Natural killer cell (primary cell): ENCODE results near the gene KRTAP12-1. TPM values are rescaled to one million over a fixed set of nuclear protein-coding genes. Genes with fewer than 3 reads are reported as not detected.
"Not testable (repeated sequence)": the region's sequence is repeated elsewhere in the genome, so short reads cannot be mapped to it uniquely, and the experiment has no call there.

Experiments
- ATAC-seq, 3 donors: fragments of 150-1000 bp in 2 of 3; fragments of 200-7000 bp in 1 of 3; cut with Tn5 transposase; 1 replicate in 1 of 3; 2 replicates in 2 of 3; pipeline ENCODE4 v1.10.0; 2021; ENCODE audit warnings: mild to moderate bottlenecking in 2 of 3, moderate library complexity in 2 of 3
- DNase-seq, 2 donors: peaks; one replicate each; pipeline versions ENCODE4 v3.0.0 to v3.0.0-alpha.2; 2013 to 2021; ENCODE audit warnings: mixed read lengths in 1 of 2
- H3K27ac ChIP-seq: one replicate; pipeline ENCODE4 v1.5.1; 2013; ENCODE audit warnings: mild to moderate bottlenecking, low read length
- H3K27me3 ChIP-seq: one replicate; pipeline ENCODE4 v1.6.1; 2013; ENCODE audit warnings: low read length; ENCODE audit not compliant: control insufficient read depth, insufficient read depth
- H3K36me3 ChIP-seq: one replicate; pipeline ENCODE4 v1.6.1; 2013; ENCODE audit warnings: low read length; ENCODE audit not compliant: control insufficient read depth, insufficient read depth
- H3K4me1 ChIP-seq: one replicate; pipeline ENCODE4 v1.6.1; 2013; ENCODE audit warnings: low read length; ENCODE audit not compliant: control insufficient read depth, insufficient read depth
- H3K4me3 ChIP-seq: one replicate; pipeline ENCODE4 v1.5.1; 2013; ENCODE audit warnings: low read length
- H3K9me3 ChIP-seq: one replicate; pipeline ENCODE4 v1.6.1; 2013; ENCODE audit warnings: low read length; ENCODE audit not compliant: control insufficient read depth, insufficient read depth
- H3K27ac Mint-ChIP-seq, 2 donors: one replicate each; pipeline ENCODE4 v1.8.0; 2022; ENCODE audit warnings: mild to moderate bottlenecking in 2 of 2, mixed read lengths in 2 of 2, moderate library complexity in 1 of 2
- H3K27me3 Mint-ChIP-seq, 2 donors: one replicate each; pipeline ENCODE4 v1.8.0; 2022; ENCODE audit warnings: low read depth in 2 of 2, mixed read lengths in 2 of 2
- H3K36me3 Mint-ChIP-seq: one replicate; pipeline ENCODE4 v1.8.0; 2022; ENCODE audit warnings: mixed read lengths
- H3K4me1 Mint-ChIP-seq, 2 donors: one replicate each; pipeline ENCODE4 v1.8.0; 2022; ENCODE audit warnings: mixed read lengths in 2 of 2
- H3K4me3 Mint-ChIP-seq: one replicate; pipeline ENCODE4 v1.8.0; 2022; ENCODE audit warnings: mild to moderate bottlenecking, moderate library complexity, mixed read lengths
- H3K9me3 Mint-ChIP-seq, 2 donors: one replicate each; pipeline ENCODE4 v1.8.0; 2022; ENCODE audit warnings: mixed read lengths in 2 of 2
- WGBS: methylation state at CpG from one replicate; pipeline ENCODE4 v1.1.7; 2013; ENCODE audit warnings: missing lambda C conversion rate; ENCODE audit not compliant: insufficient coverage; 5-methylcytosine and 5-hydroxymethylcytosine counted together
- intact Hi-C: fragments of 100-400 bp; cut with micrococcal nuclease; formaldehyde crosslinking; loops from one replicate; pipeline ENCODE4 v1.14.2; 2022
- total RNA-seq, 4 donors: library from RNA; stranded (reverse); fragments of 120-200 nt in 1 of 4; gene quantifications; one replicate each; pipeline versions ENCODE4 v1.2.3 to v1.2.4, GENCODE V29; 2013 to 2022
- TF ChIP-seq, protein P1 (sequence below): fragments of 200-600 bp; IDR thresholded peaks from one replicate; pipeline ENCODE4 v1.8.0; 2022; ENCODE audit warnings: antibody characterized with exemption

KRTAP12-1 gene
- total RNA-seq, 3 donors from 2014 or later (not counting 1 experiment from before 2014, with no cell fraction given) = not detected

- intact Hi-C loops = no loop called here
- H3K4me3 Mint-ChIP-seq = no peak overlapping the region
- peaks cover 11% of the 10 kb centered on the region for H3K36me3 Mint-ChIP-seq
- H3K27ac ChIP-seq = no peak overlapping the region
- H3K27me3 ChIP-seq = peaks cover 2% of the 10 kb centered on the region
- peaks cover 17% of the 10 kb centered on the region for H3K9me3 ChIP-seq
- H3K4me1 ChIP-seq = peaks cover 3% of the 10 kb centered on the region
- peaks cover 14 to 23% of the 10 kb centered on the region in 2 donors for H3K27me3 Mint-ChIP-seq
- 75% methylated on average over 13 of the region's 14 CpGs for WGBS
- no peak overlapping the region for H3K27ac Mint-ChIP-seq
- H3K9me3 Mint-ChIP-seq = peaks cover 4 to 16% of the 10 kb centered on the region in 2 donors
- peaks cover 0 to 9% of the 10 kb centered on the region in 2 donors for H3K4me1 Mint-ChIP-seq
- no peak overlapping the region for H3K4me3 ChIP-seq
- H3K36me3 ChIP-seq = no peaks in the 10 kb centered on the region
- ATAC-seq (no peak), DNase-seq (no peak)
- TF ChIP-seq, protein P1, sequence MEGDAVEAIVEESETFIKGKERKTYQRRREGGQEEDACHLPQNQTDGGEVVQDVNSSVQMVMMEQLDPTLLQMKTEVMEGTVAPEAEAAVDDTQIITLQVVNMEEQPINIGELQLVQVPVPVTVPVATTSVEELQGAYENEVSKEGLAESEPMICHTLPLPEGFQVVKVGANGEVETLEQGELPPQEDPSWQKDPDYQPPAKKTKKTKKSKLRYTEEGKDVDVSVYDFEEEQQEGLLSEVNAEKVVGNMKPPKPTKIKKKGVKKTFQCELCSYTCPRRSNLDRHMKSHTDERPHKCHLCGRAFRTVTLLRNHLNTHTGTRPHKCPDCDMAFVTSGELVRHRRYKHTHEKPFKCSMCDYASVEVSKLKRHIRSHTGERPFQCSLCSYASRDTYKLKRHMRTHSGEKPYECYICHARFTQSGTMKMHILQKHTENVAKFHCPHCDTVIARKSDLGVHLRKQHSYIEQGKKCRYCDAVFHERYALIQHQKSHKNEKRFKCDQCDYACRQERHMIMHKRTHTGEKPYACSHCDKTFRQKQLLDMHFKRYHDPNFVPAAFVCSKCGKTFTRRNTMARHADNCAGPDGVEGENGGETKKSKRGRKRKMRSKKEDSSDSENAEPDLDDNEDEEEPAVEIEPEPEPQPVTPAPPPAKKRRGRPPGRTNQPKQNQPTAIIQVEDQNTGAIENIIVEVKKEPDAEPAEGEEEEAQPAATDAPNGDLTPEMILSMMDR = no peak
Observed at GRCh38 chr21:44643741-44644310, 38.1 kb downstream of the KRTAP12-1 start.

DNA sequence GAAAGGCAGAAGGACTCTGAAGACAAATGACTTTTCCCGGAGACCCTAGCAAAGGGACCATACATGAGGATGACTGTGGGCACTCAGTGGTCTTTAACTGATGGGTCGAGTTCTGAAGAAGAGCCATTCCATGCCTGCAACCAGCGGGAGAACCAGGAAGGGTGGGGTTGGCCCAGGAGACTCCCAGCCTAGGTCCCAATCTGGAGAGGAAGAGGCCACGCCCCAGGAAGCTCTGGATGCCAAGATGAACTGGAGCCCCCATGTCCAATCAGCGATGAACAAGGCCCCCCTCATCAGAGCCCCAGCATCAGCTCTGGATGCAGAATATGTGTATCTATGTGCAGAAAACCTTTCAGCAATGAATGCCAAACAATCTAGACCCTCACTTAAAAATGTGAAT is 41.2 kb downstream of the KRTAP12-1 start:
- peaks cover 11% of the 10 kb centered on the region for H3K36me3 Mint-ChIP-seq
- no peak for DNase-seq
- H3K27ac Mint-ChIP-seq = no peak overlapping the region
- no peak overlapping the region for H3K4me3 Mint-ChIP-seq
- TF ChIP-seq, protein P1 = no peak
- Histone ChIP-seq H3K27me3 (peaks cover 2% of the 10 kb centered on the region), H3K27ac (no peak overlapping the region), H3K36me3 (no peaks in the 10 kb centered on the region), H3K4me3 (no peak overlapping the region), H3K9me3 (peaks cover 17% of the 10 kb centered on the region), H3K4me1 (no peaks in the 10 kb centered on the region)
- intact Hi-C loops = no loop called here
- peaks cover 4 to 16% of the 10 kb centered on the region in 2 donors for H3K9me3 Mint-ChIP-seq
- H3K4me1 Mint-ChIP-seq = peaks cover 0 to 5% of the 10 kb centered on the region in 2 donors
- WGBS = 92% methylated on average over 5 of the region's 5 CpGs
- ATAC-seq = no peak
- peaks cover 19 to 24% of the 10 kb centered on the region in 2 donors for H3K27me3 Mint-ChIP-seq

DNA sequence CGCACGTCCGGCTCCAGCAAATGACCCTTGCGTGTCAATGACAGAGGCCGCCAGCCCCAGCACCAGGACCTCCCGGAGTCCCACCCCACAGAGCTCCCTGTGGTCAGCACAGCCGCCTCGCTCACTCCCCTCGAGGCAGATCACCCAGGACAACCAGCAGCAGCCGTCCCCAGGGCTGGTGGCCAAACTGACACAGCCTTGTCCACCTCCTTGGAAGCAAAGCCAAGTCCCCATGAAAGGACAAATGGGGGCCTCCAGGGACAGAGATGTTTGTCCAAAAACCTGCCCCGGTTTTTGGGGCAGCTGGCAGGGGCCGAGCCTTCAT is 42.7 kb downstream of the KRTAP12-1 start:
- Histone ChIP-seq H3K4me1 (no peaks in the 10 kb centered on the region), H3K27ac (no peak overlapping the region), H3K4me3 (no peak overlapping the region), H3K36me3 (no peaks in the 10 kb centered on the region), H3K9me3 (peaks cover 11% of the 10 kb centered on the region), H3K27me3 (no peaks in the 10 kb centered on the region)
- TF ChIP-seq, protein P1 = no peak
- WGBS = 89% methylated on average over 12 of the region's 12 CpGs
- peaks cover 0 to 8% of the 10 kb centered on the region in 2 donors for H3K9me3 Mint-ChIP-seq
- peaks cover 0 to 5% of the 10 kb centered on the region in 2 donors for H3K4me1 Mint-ChIP-seq
- intact Hi-C loops = no loop called here
- peaks cover 3% of the 10 kb centered on the region for H3K36me3 Mint-ChIP-seq
- no peak overlapping the region for H3K27ac Mint-ChIP-seq
- ATAC-seq (no peak), DNase-seq (no peak)
- H3K27me3 Mint-ChIP-seq = peaks cover 18 to 22% of the 10 kb centered on the region in 2 donors
- H3K4me3 Mint-ChIP-seq = no peak overlapping the region

GRCh38 chr21:44638506-44639330 is 43.2 kb downstream of the KRTAP12-1 start:
- H3K27ac ChIP-seq, H3K9me3 ChIP-seq, H3K36me3 Mint-ChIP-seq, H3K9me3 Mint-ChIP-seq, H3K4me1 ChIP-seq, H3K27me3 ChIP-seq, DNase-seq, H3K36me3 ChIP-seq, H3K4me3 Mint-ChIP-seq, H3K4me1 Mint-ChIP-seq, ATAC-seq, intact Hi-C loops, H3K27ac Mint-ChIP-seq, H3K4me3 ChIP-seq: not testable (repeated sequence)
- H3K27me3 Mint-ChIP-seq = peaks cover 18 to 26% of the 10 kb centered on the region in 2 donors
- WGBS = 89% methylated on average over 17 of the region's 21 CpGs

DNA sequence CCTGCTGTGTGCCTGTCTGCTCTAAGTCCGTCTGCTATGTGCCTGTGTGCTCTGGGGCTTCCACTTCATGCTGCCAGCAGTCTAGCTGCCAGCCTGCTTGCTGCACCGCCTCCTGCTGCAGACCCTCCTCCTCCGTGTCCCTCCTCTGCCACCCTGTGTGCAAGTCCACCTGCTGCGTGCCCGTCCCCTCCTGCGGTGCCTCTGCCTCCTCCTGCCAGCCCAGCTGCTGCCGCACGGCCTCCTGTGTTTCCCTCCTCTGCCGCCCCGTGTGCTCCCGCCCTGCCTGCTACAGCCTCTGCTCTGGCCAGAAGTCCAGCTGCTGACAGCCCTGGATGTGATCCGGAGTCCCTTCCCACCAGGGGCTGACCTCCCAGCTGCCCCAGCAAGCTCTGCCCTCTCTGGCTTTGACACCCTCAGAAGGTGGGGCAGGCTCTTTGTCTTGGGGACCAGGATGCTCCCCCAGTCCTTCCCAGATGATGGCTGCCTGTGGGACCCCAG is 44.1 kb downstream of the KRTAP12-1 start:
- DNase-seq, ATAC-seq, H3K27ac ChIP-seq, H3K4me3 Mint-ChIP-seq, H3K9me3 ChIP-seq, H3K27ac Mint-ChIP-seq, H3K4me1 Mint-ChIP-seq, H3K36me3 ChIP-seq, H3K4me1 ChIP-seq, intact Hi-C loops, H3K4me3 ChIP-seq, H3K27me3 ChIP-seq, H3K36me3 Mint-ChIP-seq: not testable (repeated sequence)
- Mint-ChIP-seq H3K27me3 (peaks cover 18 to 26% of the 10 kb centered on the region in 2 donors), H3K9me3 (peaks cover 0 to 11% of the 10 kb centered on the region in 2 donors)
- 88% methylated on average over 6 of the region's 12 CpGs for WGBS
